ENCODE measurements around the gene SCN5A. TPM values are rescaled to one million over a fixed set of nuclear protein-coding genes. Genes with fewer than 3 reads are reported as not detected.

The SCN5A gene
- total and polyA plus RNA-seq, 4 donors, result 1.6 to 2.4 (median 1.9) TPM

- no peak overlapping the region for H3K27ac ChIP-seq (ENCODE audit: low read depth, low read length)
- no peaks in the 10 kb centered on the region for H3K4me1 ChIP-seq (ENCODE audit: control insufficient read depth, insufficient read depth, low read length)
- DNase-seq (ENCODE audit: low read depth in 4 of 6, low spot score in 6 of 6), result no peak
- H3K27me3 ChIP-seq (ENCODE audit: control insufficient read depth, insufficient read depth, low read length), result no peaks in the 10 kb centered on the region
- no CpG with 5 or more reads among the region's 2 CpGs for WGBS (ENCODE audit: insufficient coverage)
- H3K9me3 ChIP-seq (ENCODE audit: control insufficient read depth, insufficient read depth, low read length), result no peaks in the 10 kb centered on the region
- H3K36me3 ChIP-seq (ENCODE audit: control insufficient read depth, insufficient read depth, low read length), result peaks cover 23% of the 10 kb centered on the region
- H3K4me3 ChIP-seq (ENCODE audit: low read depth, low read length), result no peak overlapping the region
These were observed 139.8 kb downstream of the SCN5A start for GRCh38 chr3:38509732-38510131.

- Histone ChIP-seq H3K27me3 (ENCODE audit: control insufficient read depth, insufficient read depth, low read length) (no peaks in the 10 kb centered on the region), H3K36me3 (ENCODE audit: control insufficient read depth, insufficient read depth, low read length) (peaks cover 18% of the 10 kb centered on the region), H3K4me3 (ENCODE audit: low read depth, low read length) (no peak overlapping the region), H3K4me1 (ENCODE audit: control insufficient read depth, insufficient read depth, low read length) (no peaks in the 10 kb centered on the region), H3K27ac (ENCODE audit: low read depth, low read length) (no peak overlapping the region), H3K9me3 (ENCODE audit: control insufficient read depth, insufficient read depth, low read length) (no peaks in the 10 kb centered on the region)
- no peak for DNase-seq (ENCODE audit: low read depth in 4 of 6, low spot score in 6 of 6)
- WGBS (ENCODE audit: insufficient coverage), result 64% methylated on average over 1 of the region's 2 CpGs
These were observed 142.4 kb downstream of the SCN5A start for GRCh38 chr3:38507120-38507519.

- no peak for DNase-seq (ENCODE audit: low read depth in 4 of 6, low spot score in 6 of 6)
- H3K27me3 ChIP-seq (ENCODE audit: control insufficient read depth, insufficient read depth, low read length), result no peaks in the 10 kb centered on the region
- no peak overlapping the region for H3K27ac ChIP-seq (ENCODE audit: low read depth, low read length)
- H3K4me3 ChIP-seq (ENCODE audit: low read depth, low read length), result no peak overlapping the region
- WGBS (ENCODE audit: insufficient coverage), result no CpG with 5 or more reads among the region's 2 CpGs
- H3K36me3 ChIP-seq (ENCODE audit: control insufficient read depth, insufficient read depth, low read length), result peaks cover 20% of the 10 kb centered on the region
- no peaks in the 10 kb centered on the region for H3K9me3 ChIP-seq (ENCODE audit: control insufficient read depth, insufficient read depth, low read length)
- no peaks in the 10 kb centered on the region for H3K4me1 ChIP-seq (ENCODE audit: control insufficient read depth, insufficient read depth, low read length)
These were observed 148.6 kb downstream of the SCN5A start for GRCh38 chr3:38500688-38501417.

Small RNAs within 50 kb of the gene (small RNA-seq; reads per million reads assigned to genes)
- gene RF00019 (ENCODE audit: low replicate concordance), result not detected

Other genes starting within 250 kb of the SCN5A start
- 10 to 100 TPM; 14.1 to 16.5 TPM for gene ACVR2B, start 195.8 kb downstream of the SCN5A start, total RNA-seq
- gene ACVR2B, start 195.8 kb downstream of the SCN5A start, polyA plus RNA-seq (ENCODE audit: insufficient read length in 2 of 2), result 10 to 100 TPM; 10.8 to 16.4 TPM
- 10 to 100 TPM; 13.3 to 23.2 TPM for gene EXOG, start 153.3 kb downstream of the SCN5A start, total RNA-seq
- gene EXOG, start 153.3 kb downstream of the SCN5A start, polyA plus RNA-seq (ENCODE audit: insufficient read length in 2 of 2), result 10 to 100 TPM; 16.8 to 24.5 TPM
- gene SCN10A, start 166.5 kb upstream of the SCN5A start, total RNA-seq, result 1 to 10 TPM in 1 of 2 donors, under 1 TPM in 1; 0.11 to 9.2 TPM
- gene SCN10A, start 166.5 kb upstream of the SCN5A start, polyA plus RNA-seq (ENCODE audit: insufficient read length in 2 of 2), result under 1 TPM; 0.03 to 0.05 TPM

Data from spinal cord (tissue), 10 donors.